ENCODE data around the gene CCL27.

CCL27 gene

DNA sequence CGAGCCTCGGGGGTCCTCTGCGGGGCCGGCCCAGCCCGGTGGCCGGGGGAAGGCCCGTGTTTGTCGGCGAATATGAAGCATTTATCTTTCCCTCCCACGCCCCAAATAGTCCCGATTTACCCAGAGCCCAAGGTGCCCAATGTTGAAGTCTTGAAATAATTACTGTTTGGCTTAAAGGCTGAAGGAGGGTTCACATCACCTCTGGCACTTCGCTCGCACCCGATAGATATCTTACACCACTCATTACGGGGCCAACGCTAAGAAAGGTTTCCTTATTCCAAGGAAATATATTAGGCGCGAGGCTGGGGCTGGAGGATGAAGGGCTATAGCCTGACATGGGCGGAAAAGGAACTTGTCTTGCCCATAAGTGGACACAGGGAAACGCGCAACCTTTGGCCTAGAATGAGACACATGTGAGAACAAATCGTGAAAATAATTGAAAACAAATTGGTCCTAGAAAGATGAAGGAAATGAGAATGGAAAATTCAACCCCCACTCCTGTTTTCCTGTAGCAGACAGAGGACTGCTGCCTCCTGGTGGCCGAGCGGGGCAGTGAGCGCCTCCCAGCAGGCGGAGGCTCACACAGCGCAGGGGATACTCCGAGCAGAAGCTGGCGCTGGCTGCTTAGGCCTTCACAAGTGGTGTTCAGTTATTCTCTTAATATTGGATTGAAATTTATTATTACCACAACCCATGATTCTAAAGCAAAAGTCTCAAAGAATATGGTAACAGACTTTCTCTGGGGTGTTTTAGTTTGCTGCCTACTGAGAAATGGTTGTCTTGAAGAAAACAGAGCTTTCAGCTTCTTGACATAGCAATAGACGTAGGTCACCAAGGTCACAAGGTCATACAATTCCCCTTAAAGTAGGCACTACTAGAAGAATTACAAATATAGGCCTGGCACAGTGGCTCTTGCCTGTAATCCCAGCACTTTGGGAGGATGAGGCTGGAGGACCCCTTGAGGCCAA lies 39.6 kb upstream of the CCL27 start:
- Mint-ChIP-seq H3K27me3 (ENCODE audit: low read depth, poor library complexity) (peaks cover 56% of the 10 kb centered on the region), H3K27ac (no peak overlapping the region), H3K4me3 (peak overlapping the region; percentile 79), H3K4me1 (peaks cover 5% of the 10 kb centered on the region), H3K36me3 (ENCODE audit: low read depth) (no peaks in the 10 kb centered on the region), H3K9me3 (no peaks in the 10 kb centered on the region)
- TF ChIP-seq CTCF (IDR thresholded peaks at IDR 0.05), result peak; percentile 99
- peak; percentile 90 for DNase-seq

- no peak overlapping the region for H3K27ac Mint-ChIP-seq
- peak overlapping the region; percentile 72 for H3K4me3 Mint-ChIP-seq
- peak; percentile 83 for TF ChIP-seq CTCF (IDR thresholded peaks at IDR 0.05)
- H3K27me3 Mint-ChIP-seq (ENCODE audit: low read depth, poor library complexity), result peaks cover 56% of the 10 kb centered on the region
- DNase-seq, result peak; percentile 91
- H3K36me3 Mint-ChIP-seq (ENCODE audit: low read depth), result no peaks in the 10 kb centered on the region
- no peaks in the 10 kb centered on the region for H3K9me3 Mint-ChIP-seq
- H3K4me1 Mint-ChIP-seq, result peaks cover 5% of the 10 kb centered on the region
Observed at GRCh38 chr9:34701023-34701768, 38.7 kb upstream of the CCL27 start.

DNA sequence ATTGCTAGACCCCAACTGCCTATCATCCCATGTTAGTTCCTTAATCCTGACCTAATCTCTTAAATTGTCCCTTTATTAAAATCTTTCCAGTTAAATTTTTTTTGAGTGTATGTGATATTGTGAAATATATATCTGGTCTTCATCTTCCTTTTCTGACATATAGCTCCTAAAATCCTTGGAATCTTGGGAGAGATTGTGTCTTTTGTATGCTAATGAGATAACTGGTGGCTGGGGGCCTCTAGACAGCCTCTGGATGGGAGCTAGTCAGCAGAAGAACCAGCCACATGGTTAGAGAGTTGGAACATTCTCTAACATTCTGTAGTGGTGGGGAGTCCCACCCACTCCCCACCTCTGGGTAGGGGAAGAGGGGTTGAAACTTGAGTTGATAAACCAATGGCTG lies 32.4 kb upstream of the CCL27 start:
- no peak for DNase-seq
- Mint-ChIP-seq H3K4me1 (peaks cover 15% of the 10 kb centered on the region), H3K27me3 (ENCODE audit: low read depth, poor library complexity) (peaks cover 45% of the 10 kb centered on the region), H3K36me3 (ENCODE audit: low read depth) (peaks cover 17% of the 10 kb centered on the region), H3K27ac (no peak overlapping the region), H3K4me3 (no peak overlapping the region), H3K9me3 (peaks cover 8% of the 10 kb centered on the region)
- TF ChIP-seq CTCF (IDR thresholded peaks at IDR 0.05), result no peak

DNA sequence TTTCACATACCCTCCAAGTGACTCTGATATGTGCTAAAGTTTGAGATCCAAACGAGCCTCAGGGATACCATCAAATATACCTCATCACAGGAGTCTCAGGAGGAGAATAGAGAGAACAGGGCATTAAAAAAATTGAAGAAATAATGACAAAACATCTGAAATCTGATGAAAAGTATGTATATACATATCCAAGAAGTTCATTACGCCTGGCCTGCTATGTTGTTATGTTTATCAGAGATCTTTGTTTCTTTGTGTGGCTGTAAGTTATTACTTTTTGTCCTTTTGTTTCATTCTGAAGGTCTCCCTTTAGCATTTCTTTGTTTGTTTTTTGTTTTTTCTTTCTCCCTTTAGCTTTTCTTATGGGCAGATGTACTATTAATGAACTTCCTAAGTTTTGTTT lies 31.1 kb upstream of the CCL27 start:
- Mint-ChIP-seq H3K9me3 (peaks cover 8% of the 10 kb centered on the region), H3K36me3 (ENCODE audit: low read depth) (peaks cover 17% of the 10 kb centered on the region), H3K4me3 (no peak overlapping the region), H3K27me3 (ENCODE audit: low read depth, poor library complexity) (peaks cover 32% of the 10 kb centered on the region), H3K4me1 (peaks cover 27% of the 10 kb centered on the region), H3K27ac (no peak overlapping the region)
- DNase-seq, result no peak
- TF ChIP-seq CTCF (IDR thresholded peaks at IDR 0.05), result no peak

- H3K27ac Mint-ChIP-seq, result no peak overlapping the region
- H3K9me3 Mint-ChIP-seq, result peaks cover 8% of the 10 kb centered on the region
- H3K4me3 Mint-ChIP-seq, result no peak overlapping the region
- peaks cover 43% of the 10 kb centered on the region for H3K4me1 Mint-ChIP-seq
- DNase-seq, result no peak
- no peak for TF ChIP-seq CTCF (IDR thresholded peaks at IDR 0.05)
- peaks cover 17% of the 10 kb centered on the region for H3K36me3 Mint-ChIP-seq (ENCODE audit: low read depth)
- H3K27me3 Mint-ChIP-seq (ENCODE audit: low read depth, poor library complexity), result peaks cover 18% of the 10 kb centered on the region
Observed at GRCh38 chr9:34691936-34692315, 29.5 kb upstream of the CCL27 start.
